ENCODE measurements around the gene SLC6A3. TPM values are rescaled to one million over a fixed set of nuclear protein-coding genes. Genes with fewer than 3 reads are reported as not detected.
"Not testable (repeated sequence)": the region's sequence is repeated elsewhere in the genome, so short reads cannot be mapped to it uniquely, and the experiment has no call there.

SLC6A3 gene
- total RNA-seq, 1 experiment from 2014 or later = not detected

- no peak for DNase-seq (ENCODE audit: low read depth)
Observed at GRCh38 chr5:1478271-1479035, 33.2 kb upstream of the SLC6A3 start.

GRCh38 chr5:1477341-1477740 lies 32.1 kb upstream of the SLC6A3 start:
- DNase-seq (ENCODE audit: low read depth) = no peak

- DNase-seq (ENCODE audit: low read depth) = no peak
Observed at GRCh38 chr5:1476967-1477310, 31.7 kb upstream of the SLC6A3 start.

- no peak for DNase-seq (ENCODE audit: low read depth)
Observed at GRCh38 chr5:1476181-1476966, 31.1 kb upstream of the SLC6A3 start.

GRCh38 chr5:1475544-1475900 lies 30.3 kb upstream of the SLC6A3 start:
- DNase-seq (ENCODE audit: low read depth) = not testable (repeated sequence)

GRCh38 chr5:1474866-1475543 lies 29.8 kb upstream of the SLC6A3 start:
- DNase-seq (ENCODE audit: low read depth) = no peak

- DNase-seq (ENCODE audit: low read depth) = no peak
Observed at GRCh38 chr5:1474183-1474839, 29.1 kb upstream of the SLC6A3 start.

GRCh38 chr5:1473746-1474145 lies 28.5 kb upstream of the SLC6A3 start:
- DNase-seq (ENCODE audit: low read depth) = no peak

GRCh38 chr5:1472964-1473628 lies 27.9 kb upstream of the SLC6A3 start:
- DNase-seq (ENCODE audit: low read depth) = no peak

GRCh38 chr5:1471997-1472963 lies 27.0 kb upstream of the SLC6A3 start:
- DNase-seq (ENCODE audit: low read depth) = no peak

- no peak for DNase-seq (ENCODE audit: low read depth)
Observed at GRCh38 chr5:1471240-1471853, 26.1 kb upstream of the SLC6A3 start.

- DNase-seq (ENCODE audit: low read depth) = no peak
Observed at GRCh38 chr5:1470762-1471211, 25.5 kb upstream of the SLC6A3 start.

- no peak for DNase-seq (ENCODE audit: low read depth)
Observed at GRCh38 chr5:1468629-1469527, 23.6 kb upstream of the SLC6A3 start.

- DNase-seq (ENCODE audit: low read depth) = no peak
Observed at GRCh38 chr5:1468247-1468612, 23.0 kb upstream of the SLC6A3 start.

- no peak for DNase-seq (ENCODE audit: low read depth)
Observed at GRCh38 chr5:1467341-1468246, 22.4 kb upstream of the SLC6A3 start.

GRCh38 chr5:1466631-1467265 lies 21.5 kb upstream of the SLC6A3 start:
- DNase-seq (ENCODE audit: low read depth) = no peak

- DNase-seq (ENCODE audit: low read depth) = no peak
Observed at GRCh38 chr5:1465966-1466471, 20.8 kb upstream of the SLC6A3 start.

All from LHCN-M2 (cell line).